ENCODE results near the gene CST5. TPM values are rescaled to one million over a fixed set of nuclear protein-coding genes. Genes with fewer than 3 reads are reported as not detected.
"Not testable (repeated sequence)": the region's sequence is repeated elsewhere in the genome, so short reads cannot be mapped to it uniquely, and the experiment has no call there.

Gene CST5
- polyA plus RNA-seq, 2 donors = 0.16 TPM; not detected in 1

- H3K4me1 ChIP-seq (ENCODE audit: control insufficient read depth in 2 of 2, insufficient read depth in 2 of 2, low read length in 1 of 2); H3K9me3 ChIP-seq (ENCODE audit: control insufficient read depth in 2 of 2, insufficient read depth in 1 of 2, low read depth in 1 of 2, low read length in 1 of 2): not testable (repeated sequence)
- WGBS, 2 donors = 90 to 94% methylated on average over 1 of the region's 2 CpGs
Observed at GRCh38 chr20:23878016-23878542, 1.5 kb downstream of the CST5 start.

GRCh38 chr20:23877524-23877923 lies 2.0 kb downstream of the CST5 start:
- H3K36me3 ChIP-seq (ENCODE audit: control insufficient read depth in 2 of 2, insufficient read depth in 2 of 2, low read length in 1 of 2) = no peaks in the 10 kb centered on the region
- H3K9me3 ChIP-seq (ENCODE audit: control insufficient read depth in 2 of 2, insufficient read depth in 1 of 2, low read depth in 1 of 2, low read length in 1 of 2) = no peaks in the 10 kb centered on the region
- no peak overlapping the region for H3K4me3 ChIP-seq (ENCODE audit: low read depth in 1 of 2, low read length in 2 of 2)
- WGBS, 2 donors = 82 to 88% methylated on average over 6 of the region's 6 CpGs
- no peaks in the 10 kb centered on the region for H3K27me3 ChIP-seq (ENCODE audit: control insufficient read depth in 1 of 2, insufficient read depth in 2 of 2, low read length in 2 of 2)
- no peak overlapping the region for H3K27ac ChIP-seq (ENCODE audit: low read depth in 2 of 2, low read length in 1 of 2)
- H3K4me1 ChIP-seq (ENCODE audit: control insufficient read depth in 2 of 2, insufficient read depth in 2 of 2, low read length in 1 of 2) = peaks cover 0 to 2% of the 10 kb centered on the region in 2 donors

More at GRCh38 chr20:23878016-23878542, 1.5 kb downstream of the CST5 start:
- not testable (repeated sequence) for H3K27ac ChIP-seq (ENCODE audit: low read depth in 2 of 2, low read length in 1 of 2); H3K27me3 ChIP-seq (ENCODE audit: control insufficient read depth in 1 of 2, insufficient read depth in 2 of 2, low read length in 2 of 2); H3K36me3 ChIP-seq (ENCODE audit: control insufficient read depth in 2 of 2, insufficient read depth in 2 of 2, low read length in 1 of 2); H3K4me3 ChIP-seq (ENCODE audit: low read depth in 1 of 2, low read length in 2 of 2)

GRCh38 chr20:23875606-23876237 lies 3.8 kb downstream of the CST5 start:
- H3K36me3 ChIP-seq (ENCODE audit: control insufficient read depth in 2 of 2, insufficient read depth in 2 of 2, low read length in 1 of 2) = no peaks in the 10 kb centered on the region
- H3K4me1 ChIP-seq (ENCODE audit: control insufficient read depth in 2 of 2, insufficient read depth in 2 of 2, low read length in 1 of 2) = peaks cover 0 to 2% of the 10 kb centered on the region in 2 donors
- no peak overlapping the region for H3K27ac ChIP-seq (ENCODE audit: low read depth in 2 of 2, low read length in 1 of 2)
- H3K9me3 ChIP-seq (ENCODE audit: control insufficient read depth in 2 of 2, insufficient read depth in 1 of 2, low read depth in 1 of 2, low read length in 1 of 2) = no peaks in the 10 kb centered on the region
- no peaks in the 10 kb centered on the region for H3K27me3 ChIP-seq (ENCODE audit: control insufficient read depth in 1 of 2, insufficient read depth in 2 of 2, low read length in 2 of 2)
- WGBS, 2 donors = 63 to 72% methylated on average over 6 of the region's 6 CpGs
- H3K4me3 ChIP-seq (ENCODE audit: low read depth in 1 of 2, low read length in 2 of 2) = no peak overlapping the region

- 61 to 73% methylated on average over 5 of the region's 5 CpGs for WGBS, 2 donors
- Histone ChIP-seq H3K4me1 (ENCODE audit: control insufficient read depth in 2 of 2, insufficient read depth in 2 of 2, low read length in 1 of 2) (peaks cover 0 to 2% of the 10 kb centered on the region in 2 donors), H3K4me3 (ENCODE audit: low read depth in 1 of 2, low read length in 2 of 2) (no peak overlapping the region), H3K36me3 (ENCODE audit: control insufficient read depth in 2 of 2, insufficient read depth in 2 of 2, low read length in 1 of 2) (no peaks in the 10 kb centered on the region), H3K27me3 (ENCODE audit: control insufficient read depth in 1 of 2, insufficient read depth in 2 of 2, low read length in 2 of 2) (no peaks in the 10 kb centered on the region), H3K27ac (ENCODE audit: low read depth in 2 of 2, low read length in 1 of 2) (peak overlapping the region in 1 of 2 donors; percentile 14), H3K9me3 (ENCODE audit: control insufficient read depth in 2 of 2, insufficient read depth in 1 of 2, low read depth in 1 of 2, low read length in 1 of 2) (no peaks in the 10 kb centered on the region)
Observed at GRCh38 chr20:23874747-23875146, 4.8 kb downstream of the CST5 start.

GRCh38 chr20:23873370-23874015 lies 6.1 kb downstream of the CST5 start:
- H3K27ac ChIP-seq (ENCODE audit: low read depth in 2 of 2, low read length in 1 of 2) = no peak overlapping the region
- peaks cover 0 to 2% of the 10 kb centered on the region in 2 donors for H3K4me1 ChIP-seq (ENCODE audit: control insufficient read depth in 2 of 2, insufficient read depth in 2 of 2, low read length in 1 of 2)
- no peaks in the 10 kb centered on the region for H3K27me3 ChIP-seq (ENCODE audit: control insufficient read depth in 1 of 2, insufficient read depth in 2 of 2, low read length in 2 of 2)
- no peaks in the 10 kb centered on the region for H3K36me3 ChIP-seq (ENCODE audit: control insufficient read depth in 2 of 2, insufficient read depth in 2 of 2, low read length in 1 of 2)
- WGBS, 2 donors = 32 to 34% methylated on average over 3 of the region's 3 CpGs
- H3K4me3 ChIP-seq (ENCODE audit: low read depth in 1 of 2, low read length in 2 of 2) = no peak overlapping the region
- H3K9me3 ChIP-seq (ENCODE audit: control insufficient read depth in 2 of 2, insufficient read depth in 1 of 2, low read depth in 1 of 2, low read length in 1 of 2) = peaks cover 0 to 3% of the 10 kb centered on the region in 2 donors

GRCh38 chr20:23872065-23872464 lies 7.5 kb downstream of the CST5 start:
- H3K4me3 ChIP-seq (ENCODE audit: low read depth in 1 of 2, low read length in 2 of 2) = no peak overlapping the region
- no peak overlapping the region for H3K27ac ChIP-seq (ENCODE audit: low read depth in 2 of 2, low read length in 1 of 2)
- no peaks in the 10 kb centered on the region for H3K27me3 ChIP-seq (ENCODE audit: control insufficient read depth in 1 of 2, insufficient read depth in 2 of 2, low read length in 2 of 2)
- H3K4me1 ChIP-seq (ENCODE audit: control insufficient read depth in 2 of 2, insufficient read depth in 2 of 2, low read length in 1 of 2) = peaks cover 0 to 2% of the 10 kb centered on the region in 2 donors
- H3K36me3 ChIP-seq (ENCODE audit: control insufficient read depth in 2 of 2, insufficient read depth in 2 of 2, low read length in 1 of 2) = no peaks in the 10 kb centered on the region
- peaks cover 0 to 3% of the 10 kb centered on the region in 2 donors for H3K9me3 ChIP-seq (ENCODE audit: control insufficient read depth in 2 of 2, insufficient read depth in 1 of 2, low read depth in 1 of 2, low read length in 1 of 2)
- WGBS, 2 donors = 86 to 87% methylated on average over 1 of the region's 1 CpG

- WGBS, 2 donors = 24 to 29% methylated on average over 4 of the region's 4 CpGs
- Histone ChIP-seq H3K9me3 (ENCODE audit: control insufficient read depth in 2 of 2, insufficient read depth in 1 of 2, low read depth in 1 of 2, low read length in 1 of 2) (peaks cover 0 to 3% of the 10 kb centered on the region in 2 donors), H3K36me3 (ENCODE audit: control insufficient read depth in 2 of 2, insufficient read depth in 2 of 2, low read length in 1 of 2) (no peaks in the 10 kb centered on the region), H3K4me1 (ENCODE audit: control insufficient read depth in 2 of 2, insufficient read depth in 2 of 2, low read length in 1 of 2) (no peaks in the 10 kb centered on the region), H3K27ac (ENCODE audit: low read depth in 2 of 2, low read length in 1 of 2) (no peak overlapping the region), H3K4me3 (ENCODE audit: low read depth in 1 of 2, low read length in 2 of 2) (no peak overlapping the region), H3K27me3 (ENCODE audit: control insufficient read depth in 1 of 2, insufficient read depth in 2 of 2, low read length in 2 of 2) (no peaks in the 10 kb centered on the region)
Observed at GRCh38 chr20:23870461-23870860, 9.1 kb downstream of the CST5 start.

- no peaks in the 10 kb centered on the region for H3K4me1 ChIP-seq (ENCODE audit: control insufficient read depth in 2 of 2, insufficient read depth in 2 of 2, low read length in 1 of 2)
- no peaks in the 10 kb centered on the region for H3K27me3 ChIP-seq (ENCODE audit: control insufficient read depth in 1 of 2, insufficient read depth in 2 of 2, low read length in 2 of 2)
- H3K9me3 ChIP-seq (ENCODE audit: control insufficient read depth in 2 of 2, insufficient read depth in 1 of 2, low read depth in 1 of 2, low read length in 1 of 2) = peaks cover 0 to 3% of the 10 kb centered on the region in 2 donors
- 63 to 73% methylated on average over 2 of the region's 2 CpGs for WGBS, 2 donors
- H3K27ac ChIP-seq (ENCODE audit: low read depth in 2 of 2, low read length in 1 of 2) = no peak overlapping the region
- H3K4me3 ChIP-seq (ENCODE audit: low read depth in 1 of 2, low read length in 2 of 2) = no peak overlapping the region
- H3K36me3 ChIP-seq (ENCODE audit: control insufficient read depth in 2 of 2, insufficient read depth in 2 of 2, low read length in 1 of 2) = no peaks in the 10 kb centered on the region
Observed at GRCh38 chr20:23869520-23869919, 10.0 kb downstream of the CST5 start.

- Histone ChIP-seq H3K27me3 (ENCODE audit: control insufficient read depth in 1 of 2, insufficient read depth in 2 of 2, low read length in 2 of 2) (no peaks in the 10 kb centered on the region), H3K4me3 (ENCODE audit: low read depth in 1 of 2, low read length in 2 of 2) (no peak overlapping the region), H3K4me1 (ENCODE audit: control insufficient read depth in 2 of 2, insufficient read depth in 2 of 2, low read length in 1 of 2) (no peaks in the 10 kb centered on the region), H3K9me3 (ENCODE audit: control insufficient read depth in 2 of 2, insufficient read depth in 1 of 2, low read depth in 1 of 2, low read length in 1 of 2) (peaks cover 0 to 3% of the 10 kb centered on the region in 2 donors), H3K27ac (ENCODE audit: low read depth in 2 of 2, low read length in 1 of 2) (no peak overlapping the region), H3K36me3 (ENCODE audit: control insufficient read depth in 2 of 2, insufficient read depth in 2 of 2, low read length in 1 of 2) (no peaks in the 10 kb centered on the region)
- 38 to 43% methylated on average over 5 of the region's 5 CpGs for WGBS, 2 donors
Observed at GRCh38 chr20:23868321-23868720, 11.2 kb downstream of the CST5 start.
